Stimulated activated CD8-positive, alpha-beta memory T cell treated with anti-CD3 and anti-CD28 coated beads, Interleukin-15, amount 100 ng/mL, for 48 hours (primary cell): ENCODE results near the gene CDKN2A.
"Not testable (repeated sequence)": the region's sequence is repeated elsewhere in the genome, so short reads cannot be mapped to it uniquely, and the experiment has no call there.

Source experiments
- DNase-seq, 2 donors: peaks; one replicate each; pipeline ENCODE4 v3.0.0-alpha.2; 2020; ENCODE audit warnings: low read depth in 2 of 2

Gene CDKN2A

DNA sequence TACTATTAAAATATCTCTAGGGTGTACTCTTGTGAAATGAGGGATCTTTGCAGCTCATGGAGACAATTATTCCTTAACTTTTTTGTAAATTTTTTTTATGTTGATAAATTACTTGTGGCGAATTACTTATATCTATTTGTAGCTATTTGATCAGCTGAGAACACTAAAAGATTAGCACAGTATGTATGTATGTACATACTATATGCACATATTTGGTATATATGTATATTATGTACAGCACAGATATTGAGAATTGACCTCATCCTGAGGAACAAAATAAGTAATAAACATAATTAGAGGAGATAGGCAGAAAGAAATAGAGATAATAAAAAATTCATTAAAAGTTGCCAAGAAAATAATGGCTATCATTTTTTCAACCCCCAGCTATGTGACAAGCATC lies 11.8 kb downstream of the CDKN2A start:
- no peak for DNase-seq

DNA sequence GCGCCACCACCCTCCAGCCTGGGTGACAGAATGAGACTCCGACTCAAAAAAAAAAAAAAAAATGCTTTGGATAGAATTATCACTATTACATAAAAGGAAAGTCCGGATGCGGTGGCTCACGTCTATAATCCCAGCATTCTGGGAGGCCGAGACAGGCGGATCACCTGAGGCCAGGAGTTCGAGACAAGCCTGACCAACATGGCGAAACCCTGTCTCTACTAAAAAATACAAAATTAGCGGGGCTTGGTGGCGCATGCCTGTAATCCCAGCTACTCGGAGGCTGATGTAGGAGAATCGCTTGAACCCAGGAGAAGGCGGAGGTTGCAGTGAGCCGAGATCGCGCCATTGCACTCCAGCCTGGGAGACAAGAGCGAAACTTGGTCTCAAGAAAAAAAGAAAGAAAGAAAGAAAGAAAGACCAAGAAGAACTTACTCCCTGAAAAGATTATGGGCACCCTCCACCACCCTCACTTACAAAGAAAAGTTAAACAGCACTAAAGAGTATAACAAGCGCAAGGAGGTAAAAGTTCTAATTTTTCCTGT lies 17.8 kb downstream of the CDKN2A start:
- DNase-seq, result no peak

DNA sequence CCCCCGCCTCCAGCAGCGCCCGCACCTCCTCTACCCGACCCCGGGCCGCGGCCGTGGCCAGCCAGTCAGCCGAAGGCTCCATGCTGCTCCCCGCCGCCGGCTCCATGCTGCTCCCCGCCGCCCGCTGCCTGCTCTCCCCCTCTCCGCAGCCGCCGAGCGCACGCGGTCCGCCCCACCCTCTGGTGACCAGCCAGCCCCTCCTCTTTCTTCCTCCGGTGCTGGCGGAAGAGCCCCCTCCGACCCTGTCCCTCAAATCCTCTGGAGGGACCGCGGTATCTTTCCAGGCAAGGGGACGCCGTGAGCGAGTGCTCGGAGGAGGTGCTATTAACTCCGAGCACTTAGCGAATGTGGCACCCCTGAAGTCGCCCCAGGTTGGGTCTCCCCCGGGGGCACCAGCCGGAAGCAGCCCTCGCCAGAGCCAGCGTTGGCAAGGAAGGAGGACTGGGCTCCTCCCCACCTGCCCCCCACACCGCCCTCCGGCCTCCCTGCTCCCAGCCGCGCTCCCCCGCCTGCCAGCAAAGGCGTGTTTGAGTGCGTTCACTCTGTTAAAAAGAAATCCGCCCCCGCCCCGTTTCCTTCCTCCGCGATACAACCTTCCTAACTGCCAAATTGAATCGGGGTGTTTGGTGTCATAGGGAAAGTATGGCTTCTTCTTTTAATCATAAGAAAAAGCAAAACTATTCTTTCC lies 19.3 kb downstream of the CDKN2A start:
- no peak for DNase-seq

DNA sequence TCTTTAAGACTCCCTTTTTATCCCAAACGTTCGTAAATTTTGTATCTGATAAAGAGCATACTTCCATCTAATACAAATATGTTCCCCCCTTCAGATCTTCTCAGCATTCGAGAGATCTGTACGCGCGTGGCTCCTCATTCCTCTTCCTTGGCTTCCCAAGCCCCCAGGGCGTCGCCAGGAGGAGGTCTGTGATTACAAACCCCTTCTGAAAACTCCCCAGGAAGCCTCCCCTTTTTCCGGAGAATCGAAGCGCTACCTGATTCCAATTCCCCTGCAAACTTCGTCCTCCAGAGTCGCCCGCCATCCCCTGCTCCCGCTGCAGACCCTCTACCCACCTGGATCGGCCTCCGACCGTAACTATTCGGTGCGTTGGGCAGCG lies 19.9 kb downstream of the CDKN2A start:
- DNase-seq, result no peak

DNA sequence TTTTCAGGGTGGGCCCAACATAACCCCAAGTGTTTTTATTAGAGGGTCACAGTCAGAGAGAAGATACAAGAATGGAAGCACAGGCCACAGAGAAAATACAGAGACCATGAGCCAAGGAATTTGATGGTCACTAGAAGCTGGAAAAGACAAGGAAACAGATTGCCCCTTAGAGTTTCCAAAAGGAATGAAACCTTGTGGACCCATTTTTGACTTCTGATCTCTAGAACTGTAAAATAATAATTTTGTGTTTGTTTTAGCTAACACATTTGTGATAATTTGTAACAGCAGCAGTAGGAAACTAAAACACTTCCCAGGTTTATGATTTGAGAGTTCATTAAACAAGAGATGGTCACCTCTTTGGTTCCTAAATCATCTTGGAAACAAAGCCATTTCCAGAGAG lies 21.8 kb downstream of the CDKN2A start:
- DNase-seq, result no peak

DNA sequence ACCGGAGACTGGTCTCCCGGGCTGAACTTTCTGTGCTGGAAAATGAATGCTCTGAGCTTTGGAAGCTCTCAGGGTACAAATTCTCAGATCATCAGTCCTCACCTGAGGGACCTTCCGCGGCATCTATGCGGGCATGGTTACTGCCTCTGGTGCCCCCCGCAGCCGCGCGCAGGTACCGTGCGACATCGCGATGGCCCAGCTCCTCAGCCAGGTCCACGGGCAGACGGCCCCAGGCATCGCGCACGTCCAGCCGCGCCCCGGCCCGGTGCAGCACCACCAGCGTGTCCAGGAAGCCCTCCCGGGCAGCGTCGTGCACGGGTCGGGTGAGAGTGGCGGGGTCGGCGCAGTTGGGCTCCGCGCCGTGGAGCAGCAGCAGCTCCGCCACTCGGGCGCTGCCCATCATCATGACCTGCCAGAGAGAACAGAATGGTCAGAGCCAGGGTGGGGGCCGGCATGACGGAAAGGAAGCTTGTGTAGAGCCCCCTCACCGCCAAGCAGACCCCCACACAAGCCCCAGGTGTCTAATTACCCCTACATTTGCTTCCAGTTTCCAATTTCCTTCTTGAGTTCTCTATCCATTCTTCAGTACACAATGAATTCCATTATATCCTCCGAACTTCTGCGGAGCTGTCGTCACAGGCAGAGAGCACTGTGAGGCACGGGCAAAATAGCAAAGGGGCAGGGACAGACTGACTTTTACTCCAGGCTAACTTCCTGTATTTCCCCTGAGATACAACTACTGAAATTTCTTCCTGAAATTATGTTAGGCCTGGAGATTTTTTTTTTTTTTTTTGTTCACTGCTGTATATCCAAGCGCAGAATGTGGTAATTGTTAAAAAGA lies 23.2 kb downstream of the CDKN2A start:
- no peak for DNase-seq

DNA sequence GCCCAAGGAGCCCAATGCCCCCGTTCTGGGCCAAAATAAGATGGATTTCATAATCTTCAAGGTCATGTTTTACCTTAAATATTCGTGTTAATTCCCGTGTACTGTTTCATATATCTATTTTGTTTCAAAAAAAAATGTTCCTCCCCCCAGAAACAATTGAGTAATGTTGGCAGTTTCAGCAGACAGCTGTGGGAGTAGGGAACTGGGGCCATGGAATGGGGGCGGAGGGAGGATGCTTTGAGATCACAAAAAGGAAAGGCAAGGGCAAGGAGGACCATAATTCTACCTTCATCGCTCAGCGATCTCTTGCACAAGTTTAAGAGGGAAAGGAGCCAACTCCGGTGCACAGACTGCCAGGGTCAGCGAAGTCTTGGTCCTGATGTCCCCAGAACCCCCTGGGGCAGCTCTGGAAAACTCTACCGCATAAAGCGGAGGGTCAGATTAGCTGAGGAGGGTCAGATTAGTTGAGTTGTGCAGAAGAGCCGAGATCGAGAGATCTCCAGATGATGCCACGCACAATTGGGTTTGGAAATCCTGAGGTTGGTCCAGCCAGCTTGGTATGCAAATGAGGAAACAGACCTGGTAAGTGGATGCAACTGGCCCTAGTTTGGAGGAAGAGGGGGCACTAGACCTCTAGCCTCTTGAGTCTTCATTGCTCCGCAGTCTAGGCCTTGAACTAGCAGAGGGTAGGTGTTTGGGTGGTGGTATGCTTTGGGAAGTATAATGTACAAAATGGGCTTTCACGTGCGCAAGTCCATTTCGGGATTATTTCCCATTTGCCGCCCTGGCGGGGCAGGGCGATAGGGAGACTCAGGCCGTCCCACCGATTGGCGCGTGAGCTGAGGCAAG lies 24.0 kb downstream of the CDKN2A start:
- DNase-seq, result no peak

DNA sequence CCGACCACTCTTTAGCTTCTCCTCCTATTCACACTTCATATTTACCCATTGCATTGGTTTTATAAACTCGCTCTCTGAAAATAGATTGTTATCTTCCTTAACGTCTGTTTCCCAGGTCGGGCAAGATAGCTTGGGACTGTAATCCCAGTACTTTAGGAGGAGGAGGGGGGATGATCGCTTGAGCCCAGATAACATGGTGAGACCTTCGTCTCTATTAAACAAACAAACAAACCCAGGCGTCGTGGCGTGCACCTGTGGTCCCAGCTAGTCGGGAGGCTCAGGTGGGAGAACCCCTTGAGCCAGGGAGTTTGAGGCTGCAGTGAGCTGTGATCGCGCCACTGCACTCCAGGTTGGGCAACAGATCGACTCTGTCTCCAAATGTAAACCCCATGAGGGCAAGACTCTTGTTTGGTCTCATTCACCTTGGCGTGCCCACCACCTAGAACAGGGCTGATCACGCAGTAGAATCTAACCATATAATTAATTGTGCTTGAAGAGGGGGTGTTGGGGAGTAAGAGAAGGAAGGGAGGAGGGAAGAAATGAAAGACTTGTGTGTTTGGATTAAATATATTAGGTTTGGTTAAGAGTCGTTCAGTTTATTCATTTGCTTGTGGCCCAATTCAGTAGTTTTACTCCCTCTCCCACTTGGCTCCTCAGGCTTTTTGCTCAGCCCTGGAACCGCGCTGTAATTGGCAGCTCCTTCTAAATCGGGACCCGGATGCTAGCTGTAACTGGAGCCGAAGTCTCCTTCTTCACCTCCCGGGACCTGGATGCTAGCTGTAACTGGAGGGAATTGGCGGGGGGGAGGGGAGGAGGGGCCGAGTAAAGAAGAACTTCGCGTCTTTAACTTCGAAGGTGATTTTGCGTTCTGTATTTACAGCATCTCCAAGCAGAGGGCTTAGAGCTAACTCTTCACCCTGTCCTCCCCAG lies 24.9 kb downstream of the CDKN2A start:
- DNase-seq, result no peak

DNA sequence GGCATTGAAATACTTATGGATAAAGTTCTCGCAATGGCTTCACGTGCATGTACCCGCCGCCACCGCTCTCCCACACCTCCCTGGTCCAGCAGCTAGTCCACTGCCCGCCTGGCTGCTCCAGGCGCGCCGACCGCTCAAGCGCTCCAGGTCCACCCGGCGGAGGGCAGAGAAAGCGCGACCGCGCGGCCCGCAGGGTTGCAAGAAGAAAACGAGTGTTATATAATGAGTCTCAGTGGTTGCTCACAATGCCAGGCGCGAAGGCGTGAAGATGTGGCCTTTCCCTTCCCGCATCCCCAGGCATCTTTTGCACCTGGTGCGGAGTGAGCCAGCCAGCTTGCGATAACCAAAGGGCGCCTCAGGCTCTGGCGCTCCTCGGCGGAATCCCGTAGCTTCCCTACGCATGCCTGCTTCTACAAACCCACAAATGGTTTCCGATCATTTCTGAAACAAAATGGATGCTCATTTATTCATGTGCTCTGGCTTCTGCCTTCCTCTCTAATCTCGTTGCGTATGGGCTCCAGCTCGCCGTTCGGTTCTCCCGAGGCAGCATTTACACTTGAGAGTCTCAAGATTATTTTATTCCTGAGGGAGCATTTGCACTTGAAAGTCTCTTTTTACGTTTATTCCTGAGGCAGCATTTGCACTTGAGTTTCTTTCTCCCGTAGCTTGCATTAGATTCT lies 25.7 kb downstream of the CDKN2A start:
- DNase-seq, result no peak

DNA sequence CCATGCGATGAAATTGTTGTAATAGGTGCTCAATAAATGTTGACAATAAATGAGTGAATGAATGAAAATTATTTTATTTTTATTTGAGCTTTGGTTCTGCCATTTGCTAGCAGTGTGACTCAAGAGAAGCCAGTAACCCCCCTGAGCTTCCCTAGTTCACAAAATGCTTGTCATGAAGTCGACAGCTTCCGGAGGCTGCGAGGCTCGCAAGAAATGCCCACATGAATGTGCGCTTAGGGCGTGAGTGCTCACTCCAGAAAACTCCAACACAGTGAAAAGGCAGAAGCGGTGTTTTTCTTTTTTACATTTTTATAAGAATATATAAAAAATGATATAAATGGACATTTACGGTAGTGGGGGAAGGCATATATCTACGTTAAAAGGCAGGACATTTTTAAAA lies 26.5 kb downstream of the CDKN2A start:
- no peak for DNase-seq

DNA sequence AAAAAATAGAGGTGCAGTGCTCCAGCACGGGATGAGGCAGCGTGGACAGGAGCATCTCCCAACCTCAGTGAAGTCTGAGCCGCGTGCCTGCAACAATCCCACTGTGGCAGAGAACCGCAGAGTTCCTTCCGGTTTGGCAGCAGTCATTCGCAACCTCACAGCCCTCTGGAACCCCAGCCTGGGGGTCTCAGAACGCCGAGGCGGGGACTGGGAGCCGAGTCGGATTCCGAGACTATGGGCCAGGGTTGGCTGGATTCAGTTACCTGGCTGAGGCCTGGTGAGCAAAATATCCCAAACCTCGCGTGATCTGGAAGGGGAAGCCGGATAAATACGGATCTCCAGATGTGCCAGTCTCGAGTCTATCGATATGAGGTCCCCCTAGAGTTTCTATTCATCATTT lies 27.0 kb downstream of the CDKN2A start:
- DNase-seq, result no peak

DNA sequence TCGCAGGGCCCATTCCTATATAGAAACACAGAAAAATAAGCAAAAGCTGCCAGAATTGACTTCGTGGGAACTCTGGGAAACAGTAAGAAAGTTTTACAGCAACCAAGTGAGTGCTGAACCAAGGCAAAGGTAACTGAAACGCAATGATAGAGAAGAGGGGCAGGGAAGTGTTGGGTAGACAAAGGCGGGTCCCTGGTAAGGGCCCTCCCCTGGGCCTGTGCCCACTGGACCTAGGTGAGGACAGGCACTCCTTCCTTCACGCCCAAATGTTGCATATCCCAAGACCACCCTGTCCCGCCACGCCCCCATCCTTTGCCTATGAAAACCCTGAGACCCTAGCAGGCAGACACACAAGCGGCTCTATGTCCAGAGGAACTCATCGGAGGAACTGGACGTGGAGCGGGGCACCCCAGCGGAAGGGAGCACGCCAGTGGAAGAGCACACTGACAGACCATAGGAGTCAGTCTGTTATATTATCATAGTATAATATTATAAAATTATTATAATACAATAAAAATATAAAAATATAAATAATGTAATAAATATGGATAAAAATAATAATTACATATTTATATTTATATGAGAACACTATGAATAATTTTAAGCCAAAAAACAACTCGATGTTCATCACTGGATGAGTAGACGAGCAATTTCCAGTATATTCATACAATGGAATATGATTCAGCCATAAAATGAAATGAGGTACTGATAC lies 27.9 kb downstream of the CDKN2A start:
- no peak for DNase-seq

DNA sequence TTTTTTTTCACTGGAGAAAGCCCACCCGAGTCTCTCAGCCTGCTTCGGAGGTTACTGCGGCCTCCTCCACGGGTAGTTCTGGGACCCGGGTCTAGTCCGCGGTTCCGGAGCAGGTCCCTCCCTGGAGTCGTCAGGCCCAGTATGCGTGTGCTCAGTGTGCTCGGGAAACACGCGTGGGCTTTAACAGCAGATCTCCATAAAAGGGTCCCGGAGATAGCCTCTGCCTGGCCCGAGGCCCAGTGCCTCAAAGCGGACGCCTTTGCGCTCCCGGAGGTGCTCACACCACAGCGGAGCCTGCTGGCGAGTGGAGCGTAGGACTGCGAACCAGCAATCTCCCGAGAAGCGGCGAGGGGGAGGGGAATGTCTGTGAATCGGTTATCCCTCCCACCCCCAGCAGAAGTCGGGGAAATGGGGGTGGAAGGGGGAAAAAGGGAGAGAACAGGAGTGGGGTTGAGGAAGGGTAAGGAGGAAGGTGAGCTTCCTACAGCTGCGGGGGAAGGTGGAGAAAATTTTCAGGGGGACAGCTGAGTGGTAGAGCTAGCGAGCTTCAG lies 28.7 kb downstream of the CDKN2A start:
- peak in 1 of 2 donors; percentile 33 for DNase-seq

DNA sequence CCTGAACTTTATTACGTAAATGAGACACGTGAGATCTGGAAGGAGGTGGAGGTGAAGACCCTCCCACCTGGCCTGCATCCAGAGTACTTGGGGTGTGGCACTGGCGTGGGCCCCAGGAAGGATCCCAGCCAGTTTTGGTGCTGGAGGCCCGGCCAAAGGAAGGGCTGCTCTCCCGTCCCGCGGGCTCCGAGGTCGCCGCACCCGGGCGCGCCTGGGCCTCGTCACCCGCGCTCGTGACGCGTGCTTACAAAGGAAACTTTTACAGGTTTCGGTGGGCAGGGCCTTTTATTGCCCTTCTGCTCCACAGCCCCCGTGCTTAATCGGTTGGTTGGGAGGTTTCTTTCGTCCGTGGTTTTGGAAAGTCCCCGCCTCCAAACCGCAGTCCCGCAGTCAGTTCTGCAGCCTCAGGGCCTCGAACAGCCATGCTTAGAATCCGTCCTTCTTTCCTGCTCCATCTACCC lies 29.2 kb downstream of the CDKN2A start:
- peak; percentile 40 to 43 for DNase-seq

DNA sequence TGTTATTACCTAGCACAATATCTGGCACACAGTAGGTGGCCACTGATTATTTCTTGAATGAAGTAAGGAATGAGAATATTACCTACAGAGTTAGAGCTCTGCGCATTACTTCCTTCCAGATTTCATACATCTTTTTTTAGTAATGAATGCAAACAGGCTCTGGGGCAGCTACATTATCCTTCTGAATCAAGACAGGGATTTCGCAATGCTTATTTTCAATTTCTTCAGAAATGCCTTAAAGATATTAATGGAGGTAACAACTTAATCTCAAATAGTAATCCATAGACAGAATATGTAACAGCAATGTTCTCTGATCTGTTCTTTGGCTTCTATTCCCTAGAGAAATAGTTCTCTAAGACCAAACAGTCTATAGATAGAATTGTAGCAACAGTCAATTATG lies 32.6 kb downstream of the CDKN2A start:
- DNase-seq, result no peak

DNA sequence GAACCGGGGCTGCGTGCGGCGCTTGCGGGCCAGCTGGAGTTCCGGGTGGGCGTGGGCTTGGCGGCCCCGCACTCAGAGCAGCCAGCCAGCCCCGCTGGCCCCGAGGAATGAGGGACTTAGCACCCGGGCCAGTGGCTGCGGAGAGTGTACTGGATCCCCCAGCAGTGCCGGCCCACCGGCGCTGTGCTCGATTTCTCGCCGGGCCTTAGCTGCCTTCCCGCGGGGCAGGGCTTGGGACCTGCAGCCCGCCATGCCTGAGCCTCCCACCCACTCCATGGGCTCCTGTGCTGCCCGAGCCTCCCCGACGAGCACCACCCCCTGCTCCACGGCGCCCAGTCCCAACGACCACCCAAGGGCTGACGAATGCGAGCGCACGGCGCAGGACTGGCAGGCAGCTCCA lies 34.9 kb downstream of the CDKN2A start:
- DNase-seq, result not testable (repeated sequence)

DNA sequence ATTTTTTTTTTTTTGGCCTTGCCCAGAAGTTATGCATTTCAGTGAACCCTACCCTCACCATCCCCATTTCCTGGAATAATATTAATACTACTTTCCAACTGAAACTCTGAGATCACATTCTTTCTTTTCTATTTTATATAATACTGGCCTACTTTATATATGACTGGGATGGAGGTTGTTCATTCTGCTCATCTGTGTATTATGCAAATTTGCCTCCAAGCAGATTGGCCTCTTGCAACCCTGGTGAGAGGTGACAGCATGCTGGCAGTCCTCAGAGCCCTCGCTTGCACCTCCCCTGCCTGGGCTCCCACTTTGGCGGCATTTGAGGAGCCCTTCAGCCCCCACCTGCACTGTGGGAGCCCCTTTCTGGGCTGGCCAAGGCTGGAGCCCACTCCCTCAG lies 35.4 kb downstream of the CDKN2A start:
- no peak for DNase-seq

DNA sequence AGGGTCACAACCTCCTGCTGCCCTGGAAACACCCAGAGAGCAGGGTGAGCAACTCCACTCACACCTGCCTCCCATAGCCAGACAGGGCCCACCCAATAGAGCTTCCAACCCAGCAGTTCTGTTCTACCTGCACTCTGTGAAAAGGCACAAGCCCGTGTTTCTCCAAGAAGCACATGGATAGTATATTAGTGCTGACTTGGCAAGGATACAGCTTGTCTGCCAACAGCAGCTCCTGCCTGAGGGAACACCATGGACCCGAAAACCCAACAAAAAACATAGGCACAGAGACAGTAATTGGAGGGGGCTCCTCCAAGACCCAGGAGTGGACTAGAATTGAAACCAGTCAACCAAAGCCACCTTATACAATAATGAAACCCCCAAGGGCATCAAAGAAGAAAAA lies 48.6 kb downstream of the CDKN2A start:
- DNase-seq, result no peak

DNA sequence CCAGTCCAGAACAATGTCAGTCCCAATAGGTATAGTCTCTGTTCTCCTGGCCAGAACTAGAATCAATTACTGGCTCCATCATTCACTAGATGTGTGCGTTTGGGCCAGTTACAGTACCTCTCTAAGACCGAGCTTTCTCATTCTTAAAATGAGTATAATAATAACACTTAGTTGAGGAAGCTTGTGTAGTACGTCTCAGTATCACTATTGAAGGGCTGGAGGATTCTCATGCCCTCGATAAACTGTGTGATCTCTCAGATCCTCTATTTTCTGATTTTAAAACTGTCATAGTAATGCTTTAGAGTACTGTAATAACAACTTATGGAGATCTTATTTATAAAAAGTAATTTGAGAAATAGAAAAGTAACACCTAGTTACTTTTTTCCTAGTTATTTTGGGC lies 50.7 kb downstream of the CDKN2A start:
- no peak for DNase-seq
